GM12878 (cell line): Measurements from ENCODE around the gene TRERF1. TPM values are rescaled to one million over a fixed set of nuclear protein-coding genes. Genes with fewer than 3 reads are reported as not detected.

Experiments used
- ATAC-seq: fragments of 200-7000 bp; cut with Tn5 transposase; 3 replicates; pipeline ENCODE4 v1.9.1; 2020; ENCODE audit warnings: mild to moderate bottlenecking, moderate library complexity
- BruUV-seq: library from RNA; stranded (reverse); fragments of 400-500 nt; replicated peaks from 2 replicates; lab custom pipeline; 2021; lab: Mats Ljungman, UMichigan
- CTCF ChIA-PET: fragments of 300-600 bp; sonication (Branson Sonifier 250); formaldehyde crosslinking; extraction: SDS; loops from one replicate; lab custom pipeline; 2021; ENCODE audit warnings: inconsistent platforms; lab: Yijun Ruan, JAX
- POLR2A ChIA-PET: fragments of 350-600 bp; formaldehyde crosslinking; extraction: SDS; loops from one replicate; lab custom pipeline; 2021; ENCODE audit warnings: inconsistent platforms; lab: Charles Lee
- RAD21 ChIA-PET: fragments of 300-600 bp; sonication (Branson Sonifier 250); formaldehyde crosslinking; loops from one replicate; lab custom pipeline; 2023; ENCODE audit warnings: antibody characterized with exemption; ENCODE audit not compliant: unreplicated experiment; lab: Charles Lee
- SMC1A ChIA-PET: fragments of 300-600 bp; sonication (Branson Sonifier 250); formaldehyde crosslinking; loops from one replicate; lab custom pipeline; 2023; ENCODE audit not compliant: unreplicated experiment, uncharacterized antibody; lab: Charles Lee
- DNase-seq: peaks from one replicate; pipeline ENCODE4 v3.0.0-alpha.2; 2011; ENCODE audit warnings: low read depth, low spot score
- FAIRE-seq: peaks from 3 replicates; lab custom pipeline; 2011; peaks lifted over from hg19 to GRCh38; lab: Jason Lieb, UNC
- H2AFZ ChIP-seq: 2 replicates; pipeline ENCODE4 v1.6.0; 2011; ENCODE audit warnings: low read depth, low read length, control low read depth; ENCODE audit not compliant: control insufficient read depth
- H3K27ac ChIP-seq: 2 replicates; pipeline ENCODE4 v1.5.1; 2011; ENCODE audit warnings: control low read depth; ENCODE audit not compliant: control insufficient read depth, insufficient read depth
- H3K27me3 ChIP-seq, 2 experiments: replicated peaks in 1 of 2; 2 replicates each; pipeline versions ENCODE4 v1.6.0 to v1.6.1; 2011; ENCODE audit warnings: low read length in 1 of 2; ENCODE audit not compliant: control insufficient read depth in 2 of 2, insufficient read depth in 2 of 2
- H3K36me3 ChIP-seq, 2 experiments: 2 replicates each; pipeline ENCODE4 v1.5.1; 2011; ENCODE audit warnings: low read length in 1 of 2; ENCODE audit not compliant: control insufficient read depth in 2 of 2, insufficient read depth in 2 of 2
- H3K4me1 ChIP-seq: 2 replicates; pipeline ENCODE4 v1.6.1; 2011; ENCODE audit warnings: mild to moderate bottlenecking, low read length, moderate library complexity, mixed read lengths; ENCODE audit not compliant: control insufficient read depth, insufficient read depth
- H3K4me2 ChIP-seq: 2 replicates; pipeline ENCODE4 v1.6.0; 2011; ENCODE audit warnings: control low read depth; ENCODE audit not compliant: control insufficient read depth, insufficient read depth
- H3K4me3 ChIP-seq: fragments of 200-600 bp; sonication (generic); 2 replicates; pipeline ENCODE4 v1.5.1; 2016
- H3K79me2 ChIP-seq: 2 replicates; pipeline ENCODE4 v1.6.0; 2011; ENCODE audit warnings: low read length; ENCODE audit not compliant: control insufficient read depth, insufficient read depth
- H3K9ac ChIP-seq: 2 replicates; pipeline ENCODE4 v1.8.0; 2011; ENCODE audit warnings: low read length, control low read depth, mixed read lengths; ENCODE audit not compliant: control insufficient read depth, insufficient read depth
- H3K9me3 ChIP-seq: replicated peaks from 3 replicates; pipeline ENCODE4 v1.5.1; 2011; ENCODE audit warnings: mild to moderate bottlenecking, low read length; ENCODE audit not compliant: control insufficient read depth, insufficient read depth
- H4K20me1 ChIP-seq: 2 replicates; pipeline ENCODE4 v1.6.0; 2011; ENCODE audit not compliant: control insufficient read depth, insufficient read depth
- CBX3 ChIP-seq: fragments of 200-600 bp; sonication (generic); IDR thresholded peaks from 2 replicates; pipeline ENCODE4 v1.6.1; 2016; ENCODE audit warnings: low read depth, borderline replicate concordance
- CHD1 ChIP-seq: IDR thresholded peaks from 2 replicates; pipeline ENCODE4 v1.6.1; 2012; ENCODE audit warnings: low read depth, low read length, improper control_type of control experiment
- CREM ChIP-seq: IDR thresholded peaks from 2 replicates; pipeline ENCODE4 v1.6.1; 2014; ENCODE audit warnings: antibody characterized with exemption, low read depth
- HDAC2 ChIP-seq: fragments of 200-600 bp; sonication (generic); IDR thresholded peaks from 2 replicates; pipeline ENCODE4 v1.6.1; 2017
- NR2F1 ChIP-seq: fragments of 450-650 bp; conservative IDR thresholded peaks from 2 replicates; pipeline ENCODE4 v1.6.1; 2017; ENCODE audit warnings: mild to moderate bottlenecking
- SMAD1 ChIP-seq: fragments of 450-650 bp; IDR thresholded peaks from 2 replicates; pipeline ENCODE4 v1.6.1; 2018; ENCODE audit warnings: mild to moderate bottlenecking, low read depth; ENCODE audit not compliant: partially characterized antibody
- SPI1 ChIP-seq: IDR thresholded peaks from 2 replicates; pipeline ENCODE4 v1.6.1; 2011; ENCODE audit warnings: low read depth, mild to moderate bottlenecking, low read length, moderate library complexity, borderline replicate concordance; ENCODE audit not compliant: insufficient read depth
- YBX1 ChIP-seq: fragments of 450-650 bp; IDR thresholded peaks from 2 replicates; pipeline ENCODE4 v1.6.1; 2016; ENCODE audit warnings: antibody characterized with exemption
- WGBS: methylation state at CpG from one replicate; pipeline ENCODE4 v1.1.6; 2016; ENCODE audit warnings: low lambda C conversion rate; ENCODE audit not compliant: insufficient replicate concordance, insufficient coverage; ENCODE audit errors: missing lambda C conversion rate; 5-methylcytosine and 5-hydroxymethylcytosine counted together
- in situ Hi-C: fragments of 300-500 bp; cut with MboI; formaldehyde crosslinking; loops from 9 replicates; pipeline ENCODE4 v1.14.3; 2018; ENCODE audit warnings: mixed read lengths
- intact Hi-C: fragments of 100-400 bp; cut with micrococcal nuclease; formaldehyde crosslinking; loops from one replicate; pipeline ENCODE4 v1.14.2; 2022; ENCODE audit not compliant: unreplicated experiment
- polyA plus RNA-seq, 11 experiments: library from polyadenylated mRNA; depleted of rRNA in 4 of 11; unstranded in 6 of 11; stranded (reverse) in 5 of 11; fragments of >200 nt; fragmentation: Nextera tagmentation in 4 of 11; fragmentation: Illumina TruSeq in 1 of 11; extraction: Ambion mirVana in 4 of 11; extraction: Trizol in 1 of 11; gene quantifications; 1 replicate in 1 of 11; 2 replicates in 10 of 11; pipeline versions ENCODE4 v1.2.1 to v1.2.3, GENCODE V29; 2011 to 2016; ENCODE audit warnings: inconsistent platforms in 2 of 11, missing spikeins in 2 of 11, low read depth in 1 of 11
- total RNA-seq, 4 experiments: library from RNA; depleted of rRNA in 3 of 4; stranded (reverse); fragments of >200 nt in 3 of 4; fragmentation: Illumina TruSeq in 1 of 4; extraction: Trizol in 1 of 4; gene quantifications; 2 replicates each; pipeline versions ENCODE4 v1.2.1 to v1.2.3, GENCODE V29; 2013 to 2021
- TF ChIP-seq, protein P1 (sequence below): fragments of 450-650 bp; IDR thresholded peaks from 2 replicates; pipeline ENCODE4 v1.6.1; 2016; ENCODE audit warnings: mild to moderate bottlenecking, moderate library complexity, borderline replicate concordance
- TF ChIP-seq, protein P2 (sequence below): fragments of 150-350 bp; IDR thresholded peaks from 2 replicates; pipeline ENCODE4 v1.6.1; 2014; ENCODE audit warnings: mild to moderate bottlenecking, low read depth, low read length

TRERF1 gene
- total and polyA plus RNA-seq, 10 of the 15 experiments (the other 5 are each of a cell fraction or from before 2014, with no cell fraction given) = 2.2 to 19.4 (median 7.2) TPM

DNA sequence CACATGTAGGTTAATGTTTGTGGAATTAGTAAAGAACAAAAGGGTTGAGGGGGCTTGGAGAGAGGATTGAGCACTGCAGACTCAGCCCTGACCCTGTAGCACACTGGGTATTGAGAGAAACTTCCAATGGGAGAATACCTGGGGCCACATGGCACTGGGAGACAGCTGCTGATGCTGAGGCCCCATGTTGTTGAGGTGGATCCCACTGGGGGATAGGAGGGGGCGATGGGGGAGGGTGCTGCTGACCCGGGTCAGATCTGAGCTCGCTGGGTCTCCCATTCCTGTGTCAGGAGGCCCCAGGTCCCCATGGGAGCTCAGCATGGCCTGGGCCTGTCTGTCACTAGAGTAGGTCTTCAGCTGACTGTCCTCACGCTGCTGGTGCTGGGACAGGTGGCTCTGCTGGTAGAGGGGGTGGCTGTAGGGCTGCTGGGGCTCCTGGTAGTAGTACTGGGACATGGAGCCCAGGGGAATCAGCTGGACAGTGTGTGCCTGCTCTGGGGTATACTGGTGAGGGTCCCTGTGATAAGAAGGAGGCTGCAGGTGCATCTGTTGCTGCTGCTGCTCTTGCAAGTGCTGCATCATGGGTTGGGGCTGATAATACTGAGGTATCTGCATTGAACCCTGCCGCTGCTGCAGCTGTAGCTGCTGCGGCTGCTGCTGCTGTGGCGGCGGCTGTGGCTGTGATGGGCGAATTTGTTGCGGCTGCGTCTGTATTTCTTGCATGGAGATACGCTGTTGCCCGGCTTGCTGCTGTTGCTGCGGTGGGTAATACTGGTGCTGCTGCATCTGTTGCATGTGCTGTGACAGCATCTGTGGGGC is 183.5 kb downstream of the TRERF1 start:
- H3K4me2 ChIP-seq = no peak overlapping the region
- H4K20me1 ChIP-seq = no peaks in the 10 kb centered on the region
- H3K79me2 ChIP-seq = no peaks in the 10 kb centered on the region
- ATAC-seq = no peak
- no peaks in the 10 kb centered on the region for H3K27me3 ChIP-seq
- no TSS peak for BruUV-seq
- H3K9ac ChIP-seq = no peak overlapping the region
- intact Hi-C loops = no loop called here
- no peaks in the 10 kb centered on the region for H3K36me3 ChIP-seq
- H3K4me1 ChIP-seq = peaks cover 20% of the 10 kb centered on the region
- CTCF ChIA-PET = interaction anchor here (0.6 to 2.1 kb wide), 3 partner anchors 99 to 302 kb away, joined by 3 to 5 read pairs (median 3); no protein-coding TSS in a partner anchor
- SMC1A ChIA-PET = interaction anchor here (1.0 to 1.1 kb wide), 2 partner anchors 212 to 279 kb away, joined by 3 read pairs; no protein-coding TSS in a partner anchor
- no peak overlapping the region for H3K4me3 ChIP-seq
- H3K9me3 ChIP-seq = no peaks in the 10 kb centered on the region
- TF ChIP-seq, protein P1, sequence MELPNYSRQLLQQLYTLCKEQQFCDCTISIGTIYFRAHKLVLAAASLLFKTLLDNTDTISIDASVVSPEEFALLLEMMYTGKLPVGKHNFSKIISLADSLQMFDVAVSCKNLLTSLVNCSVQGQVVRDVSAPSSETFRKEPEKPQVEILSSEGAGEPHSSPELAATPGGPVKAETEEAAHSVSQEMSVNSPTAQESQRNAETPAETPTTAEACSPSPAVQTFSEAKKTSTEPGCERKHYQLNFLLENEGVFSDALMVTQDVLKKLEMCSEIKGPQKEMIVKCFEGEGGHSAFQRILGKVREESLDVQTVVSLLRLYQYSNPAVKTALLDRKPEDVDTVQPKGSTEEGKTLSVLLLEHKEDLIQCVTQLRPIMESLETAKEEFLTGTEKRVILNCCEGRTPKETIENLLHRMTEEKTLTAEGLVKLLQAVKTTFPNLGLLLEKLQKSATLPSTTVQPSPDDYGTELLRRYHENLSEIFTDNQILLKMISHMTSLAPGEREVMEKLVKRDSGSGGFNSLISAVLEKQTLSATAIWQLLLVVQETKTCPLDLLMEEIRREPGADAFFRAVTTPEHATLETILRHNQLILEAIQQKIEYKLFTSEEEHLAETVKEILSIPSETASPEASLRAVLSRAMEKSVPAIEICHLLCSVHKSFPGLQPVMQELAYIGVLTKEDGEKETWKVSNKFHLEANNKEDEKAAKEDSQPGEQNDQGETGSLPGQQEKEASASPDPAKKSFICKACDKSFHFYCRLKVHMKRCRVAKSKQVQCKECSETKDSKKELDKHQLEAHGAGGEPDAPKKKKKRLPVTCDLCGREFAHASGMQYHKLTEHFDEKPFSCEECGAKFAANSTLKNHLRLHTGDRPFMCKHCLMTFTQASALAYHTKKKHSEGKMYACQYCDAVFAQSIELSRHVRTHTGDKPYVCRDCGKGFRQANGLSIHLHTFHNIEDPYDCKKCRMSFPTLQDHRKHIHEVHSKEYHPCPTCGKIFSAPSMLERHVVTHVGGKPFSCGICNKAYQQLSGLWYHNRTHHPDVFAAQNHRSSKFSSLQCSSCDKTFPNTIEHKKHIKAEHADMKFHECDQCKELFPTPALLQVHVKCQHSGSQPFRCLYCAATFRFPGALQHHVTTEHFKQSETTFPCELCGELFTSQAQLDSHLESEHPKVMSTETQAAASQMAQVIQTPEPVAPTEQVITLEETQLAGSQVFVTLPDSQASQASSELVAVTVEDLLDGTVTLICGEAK = no peak
- TF ChIP-seq CREM (no peak), SMAD1 (no peak), YBX1 (no peak), SPI1 (no peak), CBX3 (no peak), NR2F1 (no peak), CHD1 (no peak), HDAC2 (no peak)
- TF ChIP-seq, protein P2, sequence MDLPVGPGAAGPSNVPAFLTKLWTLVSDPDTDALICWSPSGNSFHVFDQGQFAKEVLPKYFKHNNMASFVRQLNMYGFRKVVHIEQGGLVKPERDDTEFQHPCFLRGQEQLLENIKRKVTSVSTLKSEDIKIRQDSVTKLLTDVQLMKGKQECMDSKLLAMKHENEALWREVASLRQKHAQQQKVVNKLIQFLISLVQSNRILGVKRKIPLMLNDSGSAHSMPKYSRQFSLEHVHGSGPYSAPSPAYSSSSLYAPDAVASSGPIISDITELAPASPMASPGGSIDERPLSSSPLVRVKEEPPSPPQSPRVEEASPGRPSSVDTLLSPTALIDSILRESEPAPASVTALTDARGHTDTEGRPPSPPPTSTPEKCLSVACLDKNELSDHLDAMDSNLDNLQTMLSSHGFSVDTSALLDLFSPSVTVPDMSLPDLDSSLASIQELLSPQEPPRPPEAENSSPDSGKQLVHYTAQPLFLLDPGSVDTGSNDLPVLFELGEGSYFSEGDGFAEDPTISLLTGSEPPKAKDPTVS = no peak
- in situ Hi-C loops = no loop called here
- RAD21 ChIA-PET = interaction anchor here (1.8 kb wide), 1 partner anchor 31 kb away, joined by 4 read pairs; no protein-coding TSS in a partner anchor
- DNase-seq = no peak
- H3K27ac ChIP-seq = no peak overlapping the region
- FAIRE-seq = no peak
- POLR2A ChIA-PET = no interaction called here
- H2AFZ ChIP-seq = no peak overlapping the region
- WGBS = 96% methylated on average over 14 of the region's 14 CpGs
